K562 (cell line): ENCODE data around the gene GAB2. TPM values are rescaled to one million over a fixed set of nuclear protein-coding genes. Genes with fewer than 3 reads are reported as not detected.

Experiments used
- ATF3 ChIP-seq, 2 experiments: fragments of 450-650 bp in 1 of 2; sonication (generic) in 1 of 2; formaldehyde crosslinking in 1 of 2; IDR thresholded peaks in 1 of 2; conservative IDR thresholded peaks in 1 of 2; 2 replicates each; pipeline versions ENCODE4 v1.6.1 to v1.8.1; 2016 to 2023; ENCODE audit warnings: mild to moderate bottlenecking in 2 of 2, moderate library complexity in 2 of 2, inconsistent platforms in 1 of 2, missing genetic modification reagents in 1 of 2
- BCOR ChIP-seq: fragments of 450-650 bp; IDR thresholded peaks from 2 replicates; pipeline ENCODE4 v1.6.1; 2016
- CBFA2T2 ChIP-seq: fragments of 450-650 bp; conservative IDR thresholded peaks from 2 replicates; pipeline ENCODE4 v1.6.1; 2017; ENCODE audit warnings: mild to moderate bottlenecking
- CXXC5 ChIP-seq: fragments of 250-450 bp; sonication (Bioruptor Pico); IDR thresholded peaks from 2 replicates; pipeline ENCODE4 v1.8.0; 2022; ENCODE audit warnings: inconsistent platforms, mild to moderate bottlenecking, moderate library complexity
- ELF4 ChIP-seq: fragments of 450-650 bp; formaldehyde crosslinking; IDR thresholded peaks from 2 replicates; pipeline ENCODE4 v1.4.0; 2022; ENCODE audit warnings: missing genetic modification characterization
- KAT2B ChIP-seq: IDR thresholded peaks from one replicate; pipeline ENCODE4 v1.6.1; 2012; ENCODE audit warnings: low read depth, mild to moderate bottlenecking, control low read depth, inconsistent platforms, low read length, moderate library complexity
- KAT8 ChIP-seq: fragments of 450-650 bp; IDR thresholded peaks from 2 replicates; pipeline ENCODE4 v1.6.1; 2016; ENCODE audit warnings: low read depth, mild to moderate bottlenecking
- MEF2D ChIP-seq: conservative IDR thresholded peaks from 2 replicates; pipeline ENCODE4 v1.6.1; 2016; ENCODE audit warnings: low read depth, missing genetic modification characterization, missing compliant biosample characterization
- NCOA4 ChIP-seq: fragments of 450-650 bp; IDR thresholded peaks from 2 replicates; pipeline ENCODE4 v1.6.1; 2018; ENCODE audit warnings: mild to moderate bottlenecking; ENCODE audit not compliant: partially characterized antibody
- NRF1 ChIP-seq, 2 experiments: fragments of 450-650 bp; IDR thresholded peaks in 1 of 2; conservative IDR thresholded peaks in 1 of 2; 2 replicates each; pipeline ENCODE4 v1.6.1; 2014; ENCODE audit warnings: mild to moderate bottlenecking in 2 of 2
- PCBP2 ChIP-seq: fragments of 200-400 bp; formaldehyde crosslinking; IDR thresholded peaks from 2 replicates; pipeline ENCODE4 v1.6.1; 2018; ENCODE audit warnings: low read length, low read depth, mild to moderate bottlenecking, moderate library complexity; ENCODE audit not compliant: poor library complexity, severe bottlenecking
- PHF8 ChIP-seq: fragments of 200-600 bp; sonication (generic); IDR thresholded peaks from 2 replicates; pipeline ENCODE4 v1.6.1; 2012; ENCODE audit warnings: mixed run types, mild to moderate bottlenecking, inconsistent platforms, low read length, moderate library complexity, borderline replicate concordance
- RFX1 ChIP-seq: fragments of 450-650 bp; IDR thresholded peaks from 2 replicates; pipeline ENCODE4 v1.6.1; 2016; ENCODE audit warnings: mild to moderate bottlenecking, moderate library complexity
- SMAD3 ChIP-seq: fragments of 450-650 bp; formaldehyde crosslinking; conservative IDR thresholded peaks from 2 replicates; pipeline ENCODE4 v1.4.0; 2020; ENCODE audit warnings: mild to moderate bottlenecking
- ZBED1 ChIP-seq: IDR thresholded peaks from 2 replicates; pipeline ENCODE4 v1.6.1; 2014
- ZNF146 ChIP-seq: IDR thresholded peaks from one replicate; pipeline ENCODE4 v1.6.1; 2018; ENCODE audit warnings: missing compliant biosample characterization; ENCODE audit not compliant: unreplicated experiment
- ZNF175 ChIP-seq: fragments of 200-800 bp; sonication (Bioruptor generic); IDR thresholded peaks from 2 replicates; pipeline ENCODE4 v1.6.1; 2016; ENCODE audit warnings: low read depth, mild to moderate bottlenecking, missing genetic modification characterization, missing compliant biosample characterization
- ZNF586 ChIP-seq: fragments of 450-650 bp; formaldehyde crosslinking; conservative IDR thresholded peaks from 2 replicates; pipeline ENCODE4 v1.4.0; 2020; ENCODE audit warnings: mild to moderate bottlenecking, moderate library complexity
- ZNF79 ChIP-seq: fragments of 250-450 bp; sonication (Bioruptor Pico); IDR thresholded peaks from 2 replicates; pipeline ENCODE4 v1.4.0; 2020; ENCODE audit warnings: low read depth, mild to moderate bottlenecking, moderate library complexity
- polyA plus RNA-seq, 8 experiments: library from polyadenylated mRNA; depleted of rRNA in 4 of 8; stranded (reverse) in 5 of 8; unstranded in 3 of 8; fragments of >200 nt; fragmentation: Nextera tagmentation in 2 of 8; fragmentation: Illumina TruSeq in 1 of 8; extraction: Ambion mirVana in 2 of 8; extraction: Trizol in 1 of 8; gene quantifications; 2 replicates each; pipeline versions ENCODE4 v1.2.1 to v1.2.3, GENCODE V29; 2011 to 2014; ENCODE audit warnings: inconsistent platforms in 1 of 8, missing spikeins in 1 of 8
- total RNA-seq, 7 experiments: library from RNA; depleted of rRNA in 6 of 7; stranded (reverse); fragments of >200 nt in 6 of 7; fragmentation: Illumina TruSeq in 2 of 7; extraction: Trizol in 2 of 7; gene quantifications; 2 replicates each; pipeline versions ENCODE4 v1.2.1 to v1.2.3, GENCODE V29; 2011 to 2021; ENCODE audit warnings: low replicate concordance in 1 of 7
- TF ChIP-seq, protein P1 (sequence below): fragments of 250-450 bp; sonication (Bioruptor Pico); IDR thresholded peaks from 2 replicates; pipeline ENCODE4 v1.5.0; 2022; ENCODE audit warnings: mild to moderate bottlenecking
- TF ChIP-seq, protein P2 (sequence below): fragments of 450-650 bp; IDR thresholded peaks from 2 replicates; pipeline ENCODE4 v1.6.1; 2017; ENCODE audit warnings: antibody characterized with exemption, mild to moderate bottlenecking

GAB2 gene
- total and polyA plus RNA-seq, 9 of the 15 experiments (the other 6 are each of a cell fraction or from before 2014, with no cell fraction given): 2.3 to 35.2 (median 16.1) TPM

- TF ChIP-seq ZNF146: no peak
- TF ChIP-seq ZNF175 (CRISPR knock-in tag): peak; percentile 42; the same call in 1 of the 2 replicates
- TF ChIP-seq ZNF79 (CRISPR knock-in tag): 0 out of 2 replicates have a peak, but pooled peaks have one; percentile 51
- peak; percentile 75; the same call in 1 of the 2 replicates for TF ChIP-seq ATF3 (IDR thresholded peaks at IDR 0.05)
- no peak for TF ChIP-seq ATF3 (CRISPR knock-in tag; conservative IDR thresholded peaks at IDR 0.05)
- TF ChIP-seq ZBED1: no peak
- TF ChIP-seq BCOR: no peak
- no peak for TF ChIP-seq KAT8
- TF ChIP-seq, protein P1, sequence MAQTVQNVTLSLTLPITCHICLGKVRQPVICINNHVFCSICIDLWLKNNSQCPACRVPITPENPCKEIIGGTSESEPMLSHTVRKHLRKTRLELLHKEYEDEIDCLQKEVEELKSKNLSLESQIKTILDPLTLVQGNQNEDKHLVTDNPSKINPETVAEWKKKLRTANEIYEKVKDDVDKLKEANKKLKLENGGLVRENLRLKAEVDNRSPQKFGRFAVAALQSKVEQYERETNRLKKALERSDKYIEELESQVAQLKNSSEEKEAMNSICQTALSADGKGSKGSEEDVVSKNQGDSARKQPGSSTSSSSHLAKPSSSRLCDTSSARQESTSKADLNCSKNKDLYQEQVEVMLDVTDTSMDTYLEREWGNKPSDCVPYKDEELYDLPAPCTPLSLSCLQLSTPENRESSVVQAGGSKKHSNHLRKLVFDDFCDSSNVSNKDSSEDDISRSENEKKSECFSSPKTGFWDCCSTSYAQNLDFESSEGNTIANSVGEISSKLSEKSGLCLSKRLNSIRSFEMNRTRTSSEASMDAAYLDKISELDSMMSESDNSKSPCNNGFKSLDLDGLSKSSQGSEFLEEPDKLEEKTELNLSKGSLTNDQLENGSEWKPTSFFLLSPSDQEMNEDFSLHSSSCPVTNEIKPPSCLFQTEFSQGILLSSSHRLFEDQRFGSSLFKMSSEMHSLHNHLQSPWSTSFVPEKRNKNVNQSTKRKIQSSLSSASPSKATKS (CRISPR knock-in tag): no peak
- no peak for TF ChIP-seq ZNF586 (CRISPR knock-in tag)
- 0 out of 2 replicates have a peak, but pooled peaks have one; percentile 13 for TF ChIP-seq SMAD3 (CRISPR knock-in tag)
- TF ChIP-seq PCBP2: no peak
- TF ChIP-seq RFX1: no peak
- TF ChIP-seq MEF2D (tag): 0 out of 2 replicates have a peak, but pooled peaks have one; percentile 25
- no peak for TF ChIP-seq PHF8
- TF ChIP-seq NCOA4: no peak
- TF ChIP-seq CXXC5 (CRISPR knock-in tag): peak; percentile 65
- TF ChIP-seq, protein P2, sequence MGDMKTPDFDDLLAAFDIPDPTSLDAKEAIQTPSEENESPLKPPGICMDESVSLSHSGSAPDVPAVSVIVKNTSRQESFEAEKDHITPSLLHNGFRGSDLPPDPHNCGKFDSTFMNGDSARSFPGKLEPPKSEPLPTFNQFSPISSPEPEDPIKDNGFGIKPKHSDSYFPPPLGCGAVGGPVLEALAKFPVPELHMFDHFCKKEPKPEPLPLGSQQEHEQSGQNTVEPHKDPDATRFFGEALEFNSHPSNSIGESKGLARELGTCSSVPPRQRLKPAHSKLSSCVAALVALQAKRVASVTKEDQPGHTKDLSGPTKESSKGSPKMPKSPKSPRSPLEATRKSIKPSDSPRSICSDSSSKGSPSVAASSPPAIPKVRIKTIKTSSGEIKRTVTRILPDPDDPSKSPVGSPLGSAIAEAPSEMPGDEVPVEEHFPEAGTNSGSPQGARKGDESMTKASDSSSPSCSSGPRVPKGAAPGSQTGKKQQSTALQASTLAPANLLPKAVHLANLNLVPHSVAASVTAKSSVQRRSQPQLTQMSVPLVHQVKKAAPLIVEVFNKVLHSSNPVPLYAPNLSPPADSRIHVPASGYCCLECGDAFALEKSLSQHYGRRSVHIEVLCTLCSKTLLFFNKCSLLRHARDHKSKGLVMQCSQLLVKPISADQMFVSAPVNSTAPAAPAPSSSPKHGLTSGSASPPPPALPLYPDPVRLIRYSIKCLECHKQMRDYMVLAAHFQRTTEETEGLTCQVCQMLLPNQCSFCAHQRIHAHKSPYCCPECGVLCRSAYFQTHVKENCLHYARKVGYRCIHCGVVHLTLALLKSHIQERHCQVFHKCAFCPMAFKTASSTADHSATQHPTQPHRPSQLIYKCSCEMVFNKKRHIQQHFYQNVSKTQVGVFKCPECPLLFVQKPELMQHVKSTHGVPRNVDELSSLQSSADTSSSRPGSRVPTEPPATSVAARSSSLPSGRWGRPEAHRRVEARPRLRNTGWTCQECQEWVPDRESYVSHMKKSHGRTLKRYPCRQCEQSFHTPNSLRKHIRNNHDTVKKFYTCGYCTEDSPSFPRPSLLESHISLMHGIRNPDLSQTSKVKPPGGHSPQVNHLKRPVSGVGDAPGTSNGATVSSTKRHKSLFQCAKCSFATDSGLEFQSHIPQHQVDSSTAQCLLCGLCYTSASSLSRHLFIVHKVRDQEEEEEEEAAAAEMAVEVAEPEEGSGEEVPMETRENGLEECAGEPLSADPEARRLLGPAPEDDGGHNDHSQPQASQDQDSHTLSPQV: peak; percentile 35; the same call in 1 of the 2 replicates
- TF ChIP-seq CBFA2T2: no peak
- TF ChIP-seq NRF1 (conservative IDR thresholded peaks at IDR 0.05 in 1 of 2, IDR thresholded peaks at IDR 0.05 in 1 of 2): no peak
- no peak for TF ChIP-seq KAT2B
- 0 out of 2 replicates have a peak, but pooled peaks have one; percentile 43 for TF ChIP-seq ELF4 (CRISPR knock-in tag)
Observed at GRCh38 chr11:78364128-78364751, 53.4 kb downstream of the GAB2 start (continued).
